Neural cell (in vitro differentiated cells): Measurements from ENCODE around the gene CUEDC1.
A peak's percentile ranks its signal among the peaks of the same experiment; 100 is the strongest.

Experiments used
- CTCF ChIP-seq: fragments of 450-650 bp; IDR thresholded peaks from 2 replicates; pipeline ENCODE4 v1.5.1; 2014; ENCODE audit warnings: antibody characterized with exemption, mild to moderate bottlenecking, moderate library complexity; ENCODE audit not compliant: poor library complexity, severe bottlenecking
- EP300 ChIP-seq: fragments of 450-650 bp; conservative IDR thresholded peaks from 2 replicates; pipeline ENCODE4 v1.6.1; 2014; ENCODE audit warnings: antibody characterized with exemption, mild to moderate bottlenecking, moderate library complexity; ENCODE audit not compliant: poor library complexity, severe bottlenecking
- RAD21 ChIP-seq: fragments of 450-650 bp; conservative IDR thresholded peaks from 2 replicates; pipeline ENCODE4 v1.6.1; 2014; ENCODE audit warnings: antibody characterized with exemption, mild to moderate bottlenecking, moderate library complexity
- TAF1 ChIP-seq: IDR thresholded peaks from 2 replicates; pipeline ENCODE4 v1.6.1; 2012; ENCODE audit warnings: low read depth

- peak; percentile 75 for TF ChIP-seq EP300
- TF ChIP-seq CTCF: peak; percentile 32
- peak; percentile 14 for TF ChIP-seq TAF1
- TF ChIP-seq RAD21: peak; percentile 55
Measured at GRCh38 chr17:57849874-57850754, 105.1 kb downstream of the CUEDC1 start, which contains the start of gene MRPS23.
